ENCODE results near the gene DMAC2L. TPM values are rescaled to one million over a fixed set of nuclear protein-coding genes. Genes with fewer than 3 reads are reported as not detected.
A peak's percentile ranks its signal among the peaks of the same experiment; 100 is the strongest.

Gene DMAC2L
- total RNA-seq, 1 experiment from 2014 or later, result 10.4 TPM

DNA sequence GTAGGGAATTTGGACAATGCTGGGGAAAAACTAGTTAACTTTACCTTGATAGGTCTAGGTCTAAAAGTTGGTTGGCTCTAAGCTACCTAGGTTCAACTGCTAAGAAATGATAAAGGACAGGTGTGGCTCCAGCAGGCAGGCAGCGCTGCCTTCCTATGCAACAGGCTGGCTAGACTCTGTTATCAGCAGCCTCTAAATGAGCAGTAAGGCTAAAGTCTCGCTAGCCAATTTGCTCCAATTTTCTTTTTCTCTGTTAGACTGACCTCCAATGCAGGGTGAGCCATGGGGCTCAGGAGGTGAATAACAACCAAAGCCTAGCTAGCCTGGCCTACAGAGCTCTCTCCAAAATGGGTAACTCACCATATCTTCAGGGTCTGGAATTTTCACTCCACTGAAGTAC lies 26.5 kb downstream of the DMAC2L start:
- no peak overlapping the region for H3K4me3 ChIP-seq
- no peaks in the 10 kb centered on the region for H3K27me3 ChIP-seq (replicated peaks)
- H3K4me1 ChIP-seq (replicated peaks), result peaks cover 36% of the 10 kb centered on the region
- no peak overlapping the region for H3K27ac ChIP-seq
- DNase-seq (ENCODE audit: low read depth in 1 of 2, low spot score in 2 of 2), result no peak
- no peaks in the 10 kb centered on the region for H3K9me3 ChIP-seq (replicated peaks)
- H3K36me3 ChIP-seq, result no peaks in the 10 kb centered on the region

DNA sequence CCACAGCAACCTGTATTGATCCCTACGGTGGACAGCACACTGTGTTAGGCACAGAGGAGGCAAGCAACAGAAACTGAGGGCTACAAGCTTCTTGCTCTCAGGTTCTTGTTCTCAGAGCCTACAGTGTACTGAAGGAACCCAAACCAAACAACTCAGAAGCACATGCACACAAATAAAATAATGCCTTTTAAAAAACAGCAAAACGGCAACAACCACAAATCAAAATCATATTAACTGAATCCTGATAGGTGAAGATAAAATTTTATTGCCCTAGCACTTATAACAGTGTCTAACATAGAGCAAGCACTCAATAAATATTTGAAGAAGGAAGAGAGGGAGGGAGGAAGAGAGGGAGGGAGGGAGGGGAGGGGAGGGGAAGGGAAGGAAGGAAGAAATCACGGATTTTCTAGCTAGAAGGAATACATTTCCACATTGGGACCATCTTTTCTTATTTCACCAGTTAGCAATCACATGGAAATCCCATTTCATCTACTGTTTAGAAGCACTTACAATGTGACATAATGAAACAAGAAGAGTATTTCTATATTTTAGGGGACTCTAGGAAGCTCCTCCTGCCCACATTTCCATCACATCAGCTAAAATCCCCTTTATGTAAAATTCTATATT lies 27.2 kb downstream of the DMAC2L start:
- Histone ChIP-seq H3K4me3 (no peak overlapping the region), H3K27me3 (replicated peaks) (no peaks in the 10 kb centered on the region), H3K4me1 (replicated peaks) (peaks cover 43% of the 10 kb centered on the region), H3K36me3 (no peaks in the 10 kb centered on the region), H3K9me3 (replicated peaks) (no peaks in the 10 kb centered on the region), H3K27ac (no peak overlapping the region)
- no peak for DNase-seq (ENCODE audit: low read depth in 1 of 2, low spot score in 2 of 2)

DNA sequence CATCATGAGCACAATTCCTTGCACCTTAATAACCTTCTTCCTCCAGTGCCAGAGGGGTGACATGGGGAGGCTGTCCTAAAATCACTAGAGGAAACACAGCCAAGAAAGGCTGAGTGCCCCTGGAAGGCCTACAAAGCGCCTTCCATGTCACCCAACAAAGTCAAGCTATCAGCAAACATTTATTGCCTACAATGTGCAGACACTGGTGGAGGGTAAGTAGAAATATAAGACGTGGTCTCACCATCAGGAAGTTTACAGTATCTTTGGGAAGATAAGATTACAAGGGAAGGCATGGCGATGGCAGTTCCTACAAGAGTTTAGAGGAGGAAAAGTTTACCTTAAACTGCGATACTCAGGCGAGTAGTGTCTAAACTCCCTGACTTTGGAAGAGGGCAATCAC lies 27.9 kb downstream of the DMAC2L start:
- peaks cover 49% of the 10 kb centered on the region for H3K4me1 ChIP-seq (replicated peaks)
- no peaks in the 10 kb centered on the region for H3K36me3 ChIP-seq
- H3K27ac ChIP-seq, result no peak overlapping the region
- H3K27me3 ChIP-seq (replicated peaks), result no peaks in the 10 kb centered on the region
- H3K4me3 ChIP-seq, result no peak overlapping the region
- H3K9me3 ChIP-seq (replicated peaks), result no peaks in the 10 kb centered on the region
- DNase-seq (ENCODE audit: low read depth in 1 of 2, low spot score in 2 of 2), result no peak

DNA sequence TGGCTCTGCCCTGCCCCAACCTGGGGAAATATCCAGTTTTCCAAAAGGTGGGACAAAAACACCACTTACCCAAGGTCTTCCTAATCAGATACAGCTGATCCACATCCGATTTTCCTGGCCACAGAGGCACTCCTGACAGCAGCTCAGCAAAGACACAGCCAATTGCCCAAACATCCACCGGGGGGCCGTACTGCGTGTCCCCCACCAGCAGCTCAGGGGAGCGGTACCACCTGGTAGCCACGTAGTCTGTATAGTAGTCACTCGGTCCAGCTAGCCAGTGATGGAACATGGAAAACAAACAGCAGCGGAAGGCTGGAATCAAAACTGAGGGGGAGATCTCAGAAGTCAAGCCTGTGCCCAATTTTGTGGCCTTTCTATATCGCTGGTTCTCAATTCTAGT lies 28.8 kb downstream of the DMAC2L start:
- H3K4me1 ChIP-seq (replicated peaks), result peaks cover 49% of the 10 kb centered on the region
- no peaks in the 10 kb centered on the region for H3K36me3 ChIP-seq
- H3K27ac ChIP-seq, result no peak overlapping the region
- no peak overlapping the region for H3K4me3 ChIP-seq
- no peaks in the 10 kb centered on the region for H3K27me3 ChIP-seq (replicated peaks)
- H3K9me3 ChIP-seq (replicated peaks), result no peaks in the 10 kb centered on the region
- DNase-seq (ENCODE audit: low read depth in 1 of 2, low spot score in 2 of 2), result no peak

DNA sequence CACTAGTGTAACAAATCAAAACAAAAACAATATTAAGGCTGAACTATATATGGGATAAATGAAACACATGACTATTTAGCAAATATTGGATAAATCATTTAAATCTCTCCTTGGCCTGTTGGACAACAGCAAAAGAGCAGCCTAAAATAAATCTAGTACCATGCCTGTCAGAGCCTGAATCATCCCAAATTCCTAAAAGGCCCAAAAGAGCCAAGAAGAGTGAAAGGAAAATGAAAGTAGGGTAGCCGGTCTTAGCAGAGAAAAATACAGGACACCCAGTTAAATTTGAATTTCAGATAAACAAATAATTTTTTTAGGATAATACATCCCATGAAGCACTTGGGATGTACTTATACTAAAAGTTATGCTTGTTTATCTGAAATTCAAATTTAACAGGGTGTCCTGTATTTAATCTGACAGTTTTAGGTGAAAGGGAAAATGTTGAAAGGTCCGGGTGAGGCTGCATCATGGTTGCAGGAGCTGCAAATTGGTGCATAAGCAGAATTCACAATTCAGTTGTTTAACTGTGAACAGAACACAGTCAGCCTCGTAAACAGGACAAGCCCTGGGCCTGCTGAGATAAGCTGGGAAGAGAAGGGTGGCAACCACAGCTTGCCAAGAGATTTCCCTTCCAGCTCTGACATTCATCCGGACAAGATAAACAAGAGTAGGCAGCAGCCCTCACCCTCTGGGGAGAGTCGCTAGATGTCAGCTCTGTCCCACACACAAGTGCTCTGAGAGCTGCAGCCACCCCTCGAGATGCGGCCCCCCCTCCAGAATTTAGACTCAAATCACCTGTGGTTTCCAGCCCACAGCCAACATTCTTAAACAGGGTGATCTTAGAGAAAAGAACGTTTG lies 30.3 kb downstream of the DMAC2L start:
- no peaks in the 10 kb centered on the region for H3K36me3 ChIP-seq
- DNase-seq (ENCODE audit: low read depth in 1 of 2, low spot score in 2 of 2), result peak; percentile 75 to 80
- 0 out of 2 replicates have a peak overlapping the region, but pooled peaks have one; percentile 8 for H3K27ac ChIP-seq
- peak overlapping the region; percentile 4; the same call in 1 of the 2 replicates for H3K4me3 ChIP-seq
- peaks cover 54% of the 10 kb centered on the region for H3K4me1 ChIP-seq (replicated peaks)
- no peaks in the 10 kb centered on the region for H3K27me3 ChIP-seq (replicated peaks)
- no peaks in the 10 kb centered on the region for H3K9me3 ChIP-seq (replicated peaks)

DNA sequence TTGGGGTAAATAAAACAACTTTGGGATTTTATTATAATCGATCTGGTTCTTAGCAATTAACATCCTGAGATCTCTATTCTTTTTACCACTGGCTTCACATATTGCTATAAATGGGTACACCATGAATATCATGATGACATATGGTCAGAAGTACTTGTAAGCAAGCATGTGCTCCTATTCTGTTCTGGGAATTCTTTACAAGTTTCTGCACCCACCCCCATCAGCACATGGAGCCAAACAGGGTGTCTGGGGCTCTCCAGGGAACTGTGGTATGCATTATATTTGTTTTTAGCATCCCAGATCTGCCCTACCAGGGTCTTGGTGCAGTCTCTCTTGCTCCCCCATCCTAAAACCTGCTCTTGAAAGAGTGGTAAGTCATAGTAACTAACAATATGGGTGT lies 31.3 kb downstream of the DMAC2L start:
- H3K4me1 ChIP-seq (replicated peaks), result peaks cover 64% of the 10 kb centered on the region
- H3K27me3 ChIP-seq (replicated peaks), result no peaks in the 10 kb centered on the region
- H3K36me3 ChIP-seq, result no peaks in the 10 kb centered on the region
- peak overlapping the region; percentile 8; the same call in 1 of the 2 replicates for H3K27ac ChIP-seq
- peak in 1 of 2 experiments; percentile 34 for DNase-seq (ENCODE audit: low read depth in 1 of 2, low spot score in 2 of 2)
- no peaks in the 10 kb centered on the region for H3K9me3 ChIP-seq (replicated peaks)
- H3K4me3 ChIP-seq, result no peak overlapping the region

DNA sequence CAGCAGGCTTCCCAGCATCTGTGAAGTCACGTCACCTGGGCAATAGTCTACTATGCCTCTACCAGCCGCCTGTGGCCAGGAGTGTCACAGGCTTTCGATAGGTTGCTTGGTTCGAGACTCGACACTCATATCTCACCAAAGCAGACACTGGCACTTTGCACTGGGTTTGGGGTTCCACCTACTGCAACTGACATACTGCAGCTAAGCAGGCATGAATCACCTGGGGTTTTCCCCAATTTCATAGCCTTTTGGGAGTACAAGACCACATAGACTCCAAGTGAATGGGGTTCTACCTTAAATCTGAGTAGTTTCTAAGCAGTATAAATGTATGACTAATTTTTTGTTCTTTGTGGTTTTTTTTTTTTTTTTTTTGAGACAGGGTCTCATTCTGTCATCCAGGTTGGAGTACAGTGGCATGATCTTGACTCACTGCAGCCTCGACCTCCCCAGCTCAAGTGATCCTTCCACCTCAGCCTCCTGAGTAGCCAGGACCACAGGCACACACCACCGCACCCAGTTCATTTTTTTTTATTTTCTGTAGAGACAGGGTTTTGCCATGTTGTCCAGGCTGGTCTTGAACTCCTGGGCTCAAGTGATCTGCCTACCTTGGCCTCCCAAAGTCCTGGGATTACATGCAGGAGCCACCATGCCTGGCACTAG lies 32.1 kb downstream of the DMAC2L start:
- H3K27me3 ChIP-seq (replicated peaks), result no peaks in the 10 kb centered on the region
- H3K27ac ChIP-seq, result peak overlapping the region; percentile 52
- peaks cover 70% of the 10 kb centered on the region for H3K4me1 ChIP-seq (replicated peaks)
- H3K4me3 ChIP-seq, result no peak overlapping the region
- H3K36me3 ChIP-seq, result no peaks in the 10 kb centered on the region
- DNase-seq (ENCODE audit: low read depth in 1 of 2, low spot score in 2 of 2), result peak in 1 of 2 experiments; percentile 40
- no peaks in the 10 kb centered on the region for H3K9me3 ChIP-seq (replicated peaks)

DNA sequence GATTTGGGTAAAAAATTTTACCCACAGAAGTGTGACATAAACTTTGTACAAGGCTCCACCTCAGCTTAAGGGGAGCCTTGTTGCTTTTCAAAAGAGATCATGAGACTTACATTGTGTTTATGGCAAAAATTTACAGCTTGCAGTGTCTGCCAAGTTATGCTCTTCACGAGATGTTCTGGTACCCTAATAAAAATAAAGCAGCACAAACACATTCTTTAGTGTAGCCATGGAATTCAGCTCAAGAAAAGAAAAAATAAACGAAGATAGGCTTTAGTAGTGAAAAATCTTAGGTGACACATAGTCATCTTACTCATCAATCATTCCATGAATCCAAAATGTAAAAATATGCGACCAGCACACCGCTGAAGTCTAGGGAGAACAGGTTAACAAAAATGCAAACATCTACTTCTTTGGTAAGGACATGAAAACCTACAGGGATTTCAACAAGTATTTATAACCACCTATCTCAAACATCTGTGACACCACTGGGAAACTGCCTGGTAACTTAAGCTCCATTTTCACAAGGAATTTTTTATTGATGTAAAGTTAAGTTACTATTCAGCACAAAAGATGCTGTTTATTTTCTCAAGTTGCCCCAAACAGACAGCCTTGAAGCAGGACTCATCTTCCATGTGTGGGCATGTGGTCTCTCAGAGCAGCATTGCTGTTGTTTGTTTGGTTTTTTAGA lies 32.9 kb downstream of the DMAC2L start:
- Histone ChIP-seq H3K27me3 (replicated peaks) (no peaks in the 10 kb centered on the region), H3K36me3 (no peaks in the 10 kb centered on the region), H3K27ac (peak overlapping the region; percentile 52), H3K4me1 (replicated peaks) (peaks cover 70% of the 10 kb centered on the region), H3K4me3 (no peak overlapping the region), H3K9me3 (replicated peaks) (no peaks in the 10 kb centered on the region)
- DNase-seq (ENCODE audit: low read depth in 1 of 2, low spot score in 2 of 2), result peak in 1 of 2 experiments; percentile 78

DNA sequence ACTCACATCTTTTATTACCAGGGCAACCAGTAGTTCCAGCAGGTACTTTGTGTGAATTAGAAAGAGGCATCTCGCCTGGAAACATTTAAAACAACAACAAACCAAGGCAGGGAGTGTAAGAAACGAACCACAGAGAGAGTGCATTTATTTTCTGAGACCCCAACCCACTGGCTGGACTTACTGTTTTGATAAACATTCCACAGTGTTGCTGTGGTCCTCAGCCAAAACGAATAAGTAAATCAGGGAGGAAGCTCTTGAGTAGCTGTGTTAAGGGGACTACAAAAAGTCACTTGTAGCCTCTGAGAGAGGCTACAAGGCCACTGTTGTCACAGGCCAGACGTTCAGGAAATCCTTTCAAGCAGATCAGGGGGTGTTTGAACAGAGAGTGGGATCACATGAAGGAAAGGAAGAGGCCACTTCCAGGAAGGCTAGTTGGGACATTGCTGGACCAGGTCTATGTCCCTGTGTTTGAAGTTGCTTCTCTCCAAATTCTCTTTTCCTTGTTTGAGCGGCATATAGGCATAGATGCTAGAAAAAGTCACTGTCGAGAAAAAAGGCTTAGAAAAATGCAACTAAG lies 33.8 kb downstream of the DMAC2L start:
- Histone ChIP-seq H3K27ac (peak overlapping the region; percentile 16), H3K27me3 (replicated peaks) (no peaks in the 10 kb centered on the region), H3K36me3 (no peaks in the 10 kb centered on the region), H3K9me3 (replicated peaks) (no peaks in the 10 kb centered on the region), H3K4me1 (replicated peaks) (peaks cover 78% of the 10 kb centered on the region), H3K4me3 (no peak overlapping the region)
- peak in 1 of 2 experiments; percentile 43 for DNase-seq (ENCODE audit: low read depth in 1 of 2, low spot score in 2 of 2)

DNA sequence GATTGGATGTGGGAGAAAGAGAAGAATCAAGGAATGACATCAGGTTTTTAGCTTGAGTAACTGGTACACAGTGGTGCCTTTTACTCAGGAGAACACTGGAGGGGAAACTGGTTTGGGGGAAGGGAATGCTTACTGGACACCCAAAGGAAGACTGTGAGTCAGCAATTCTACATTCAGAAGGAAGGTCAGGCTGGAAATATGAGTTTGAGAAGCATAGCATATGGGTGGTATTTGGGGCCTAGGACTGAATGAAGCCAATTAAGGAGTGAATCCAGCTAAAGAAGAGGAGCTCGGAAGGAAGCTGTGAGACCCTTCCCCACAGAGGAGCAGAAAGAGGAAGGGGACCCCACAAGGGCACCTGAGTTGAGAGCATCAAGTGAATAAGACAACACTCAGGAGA lies 35.4 kb downstream of the DMAC2L start:
- peaks cover 75% of the 10 kb centered on the region for H3K4me1 ChIP-seq (replicated peaks)
- H3K36me3 ChIP-seq, result no peaks in the 10 kb centered on the region
- H3K27me3 ChIP-seq (replicated peaks), result no peaks in the 10 kb centered on the region
- H3K27ac ChIP-seq, result peak overlapping the region; percentile 55
- H3K4me3 ChIP-seq, result no peak overlapping the region
- DNase-seq (ENCODE audit: low read depth in 1 of 2, low spot score in 2 of 2), result peak in 1 of 2 experiments; percentile 38
- H3K9me3 ChIP-seq (replicated peaks), result no peaks in the 10 kb centered on the region

DNA sequence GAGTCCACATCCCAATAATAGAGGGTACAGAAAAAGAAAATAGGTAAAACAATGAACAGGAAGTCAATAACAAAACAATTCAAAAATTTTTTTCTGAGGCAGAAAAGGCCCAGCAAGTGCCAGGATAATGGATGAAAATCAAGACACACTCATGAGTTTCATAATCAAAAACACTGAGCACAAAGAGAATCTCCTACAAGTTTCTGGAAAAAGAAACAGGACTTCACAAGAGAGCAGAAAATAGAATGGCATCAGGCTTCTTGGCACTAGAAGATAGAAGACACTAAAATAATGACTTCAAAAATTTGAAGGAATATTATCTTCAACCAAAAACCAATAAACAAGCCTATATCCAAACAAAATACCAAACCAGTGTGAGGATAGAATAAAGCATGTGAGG lies 36.8 kb downstream of the DMAC2L start:
- no peaks in the 10 kb centered on the region for H3K9me3 ChIP-seq (replicated peaks)
- H3K36me3 ChIP-seq, result no peaks in the 10 kb centered on the region
- H3K27ac ChIP-seq, result no peak overlapping the region
- no peak overlapping the region for H3K4me3 ChIP-seq
- no peak for DNase-seq (ENCODE audit: low read depth in 1 of 2, low spot score in 2 of 2)
- H3K4me1 ChIP-seq (replicated peaks), result peaks cover 66% of the 10 kb centered on the region
- H3K27me3 ChIP-seq (replicated peaks), result no peaks in the 10 kb centered on the region

DNA sequence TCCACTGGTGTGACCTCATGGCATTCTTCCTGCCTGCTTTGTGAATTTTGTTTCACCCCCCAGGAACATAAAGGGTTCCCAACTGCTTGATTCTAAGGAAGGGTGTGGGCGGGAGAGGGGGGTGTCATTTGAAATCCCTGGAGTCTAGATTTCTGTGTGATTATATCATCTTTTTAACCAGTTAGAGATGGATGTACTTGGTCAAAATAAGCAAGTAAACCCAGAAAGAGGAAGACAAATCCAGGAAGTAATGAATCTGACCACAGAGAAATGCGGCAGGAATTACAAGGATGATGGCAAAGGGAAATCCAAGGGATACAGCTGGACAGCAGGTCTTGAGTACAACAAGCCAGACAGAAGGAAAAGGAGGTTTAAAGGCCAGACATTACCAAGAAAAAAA lies 38.9 kb downstream of the DMAC2L start:
- Histone ChIP-seq H3K4me1 (replicated peaks) (peaks cover 46% of the 10 kb centered on the region), H3K36me3 (no peaks in the 10 kb centered on the region), H3K4me3 (no peak overlapping the region), H3K27ac (peak overlapping the region; percentile 73), H3K27me3 (replicated peaks) (no peaks in the 10 kb centered on the region), H3K9me3 (replicated peaks) (no peaks in the 10 kb centered on the region)
- DNase-seq (ENCODE audit: low read depth in 1 of 2, low spot score in 2 of 2), result peak; percentile 52 to 78

DNA sequence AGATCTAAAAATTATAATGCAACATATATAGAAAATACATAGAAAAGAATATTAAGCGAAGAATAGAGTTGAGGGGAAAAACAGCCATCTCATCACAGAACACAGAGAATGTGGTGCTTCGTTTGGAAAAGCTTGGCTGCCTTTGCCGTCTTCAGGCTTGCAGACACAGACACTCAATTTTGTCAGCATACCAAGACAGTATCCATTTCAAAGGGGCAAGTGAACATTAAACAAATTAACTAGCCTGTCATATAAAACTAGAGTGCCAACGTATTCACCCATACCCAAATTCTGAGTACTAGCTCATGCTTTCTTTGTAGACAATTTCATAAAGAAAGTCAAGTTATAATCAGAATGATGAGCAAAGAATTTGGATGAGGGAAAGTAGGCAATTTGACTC lies 40.5 kb downstream of the DMAC2L start:
- Histone ChIP-seq H3K27me3 (replicated peaks) (no peaks in the 10 kb centered on the region), H3K4me3 (no peak overlapping the region), H3K36me3 (no peaks in the 10 kb centered on the region), H3K27ac (no peak overlapping the region), H3K9me3 (replicated peaks) (no peaks in the 10 kb centered on the region), H3K4me1 (replicated peaks) (peaks cover 33% of the 10 kb centered on the region)
- no peak for DNase-seq (ENCODE audit: low read depth in 1 of 2, low spot score in 2 of 2)

Data from SJSA1 (cell line).